NCI-H2196 treated with DMSO at 0.1 percent for 48 hours (cell line): ENCODE data around the gene CCL1.

Source experiments
- DNase-seq: peaks from one replicate; lab custom pipeline; 2025; ENCODE audit not compliant: unreplicated experiment; lab: John Stamatoyannopoulos, UW

Gene CCL1

GRCh38 chr17:34363183-34363661 lies at the start of gene CCL1:
TSS of gene CCL1 (minus strand) at chr17:34363233. CDS start at chr17:34363161, 72 bp downstream.
- no peak for DNase-seq

DNA sequence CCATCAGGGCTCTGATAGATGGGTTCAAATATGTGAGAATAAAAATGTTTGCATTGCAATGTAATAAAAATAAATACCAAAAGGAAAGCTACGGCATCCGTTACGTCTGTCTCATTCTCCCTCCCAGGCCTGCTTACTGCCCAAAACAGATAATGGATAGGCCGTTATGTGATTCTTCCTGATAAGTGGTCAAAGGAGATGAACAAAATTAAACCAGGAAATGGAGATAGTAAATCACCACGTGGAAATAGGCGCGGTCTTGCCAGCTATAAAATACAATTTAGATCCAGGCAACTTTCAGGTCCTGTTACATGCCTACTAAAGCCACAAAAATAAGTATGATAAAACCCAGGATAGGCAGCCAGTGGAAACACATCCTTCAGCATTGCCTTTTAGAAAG lies 49.5 kb upstream of the CCL1 start:
- DNase-seq = no peak

- DNase-seq = no peak
Observed at GRCh38 chr17:34411646-34412421, 48.8 kb upstream of the CCL1 start.

DNA sequence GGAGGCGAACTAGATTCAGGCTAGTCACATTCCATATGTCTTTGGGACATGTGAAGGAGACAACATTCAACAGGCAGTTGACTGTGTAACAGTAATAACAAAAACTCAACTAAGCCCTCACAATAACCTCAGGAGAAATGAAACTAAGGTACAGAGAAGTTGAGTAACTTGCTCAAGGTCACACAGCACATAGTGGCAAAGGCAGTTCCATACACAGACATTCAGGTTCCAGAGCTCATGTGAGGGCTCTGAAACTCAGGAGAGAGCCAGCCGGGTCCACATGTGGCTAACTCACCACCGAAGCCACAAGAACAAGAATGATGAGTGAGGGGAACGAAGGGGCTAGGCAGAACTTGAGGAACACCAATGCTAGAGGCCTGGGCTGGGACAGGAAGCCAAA lies 46.3 kb upstream of the CCL1 start:
- no peak for DNase-seq

DNA sequence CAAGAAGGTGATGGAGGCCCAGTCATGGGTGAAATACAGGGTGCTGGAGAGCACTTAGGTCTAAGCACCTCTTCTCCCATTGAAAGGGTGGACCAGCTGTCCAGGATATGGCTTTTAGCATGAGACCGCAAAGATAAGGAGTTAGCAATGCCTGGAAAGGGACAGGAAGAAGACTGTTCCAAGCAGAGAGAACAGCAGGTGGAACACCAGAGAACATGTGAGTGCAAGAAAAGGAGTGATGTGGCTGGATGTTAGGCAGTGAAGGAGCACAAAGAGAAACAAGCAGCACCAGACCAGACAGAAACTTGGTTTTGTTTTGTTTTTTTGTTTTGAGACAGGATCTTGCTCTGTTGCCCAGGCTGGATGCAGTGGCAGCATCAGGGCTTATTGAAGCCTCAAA lies 45.4 kb upstream of the CCL1 start:
- no peak for DNase-seq

DNA sequence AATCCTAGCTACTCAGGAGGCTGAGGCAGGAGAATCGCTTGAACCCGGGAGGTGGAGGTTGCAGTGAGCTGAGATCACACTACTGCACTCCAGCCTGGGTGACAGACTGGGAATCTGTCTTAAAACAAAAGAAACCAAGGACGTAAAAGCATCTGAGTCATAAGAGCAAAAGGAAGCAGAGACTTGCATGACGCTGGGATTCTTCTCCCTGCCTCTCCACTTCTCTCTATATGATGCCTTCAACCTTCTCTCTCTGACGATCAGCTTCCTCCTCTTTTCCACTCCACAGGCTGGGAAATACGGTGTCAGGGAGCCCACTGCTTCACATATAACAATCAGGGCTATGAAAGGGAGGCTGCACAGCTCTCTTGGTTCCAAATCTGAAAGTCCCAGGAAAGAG lies 43.2 kb upstream of the CCL1 start:
- no peak for DNase-seq

DNA sequence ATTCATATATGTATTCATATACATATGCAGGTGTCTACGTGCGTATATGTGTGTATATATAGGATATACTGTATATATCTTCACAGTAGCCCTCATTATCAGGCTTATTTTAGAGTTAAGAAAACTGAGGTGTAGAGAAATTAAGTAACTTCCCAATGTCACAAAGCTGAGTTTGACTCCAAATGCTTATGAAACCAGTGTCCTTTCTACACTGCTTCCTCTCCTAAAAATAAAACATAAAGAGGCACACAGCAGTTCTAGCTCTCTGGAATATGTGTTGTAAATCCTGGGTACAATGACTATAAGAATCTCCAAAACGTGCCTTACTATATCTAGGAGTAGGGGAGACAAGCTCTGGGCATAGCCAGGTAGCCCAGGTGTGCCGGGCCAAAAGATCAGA lies 40.0 kb upstream of the CCL1 start:
- DNase-seq = no peak

- DNase-seq = no peak
Observed at GRCh38 chr17:34401165-34401564, 38.1 kb upstream of the CCL1 start.

GRCh38 chr17:34400301-34400931 lies 37.4 kb upstream of the CCL1 start:
- DNase-seq = no peak

GRCh38 chr17:34399725-34400124 lies 36.7 kb upstream of the CCL1 start:
- no peak for DNase-seq

DNA sequence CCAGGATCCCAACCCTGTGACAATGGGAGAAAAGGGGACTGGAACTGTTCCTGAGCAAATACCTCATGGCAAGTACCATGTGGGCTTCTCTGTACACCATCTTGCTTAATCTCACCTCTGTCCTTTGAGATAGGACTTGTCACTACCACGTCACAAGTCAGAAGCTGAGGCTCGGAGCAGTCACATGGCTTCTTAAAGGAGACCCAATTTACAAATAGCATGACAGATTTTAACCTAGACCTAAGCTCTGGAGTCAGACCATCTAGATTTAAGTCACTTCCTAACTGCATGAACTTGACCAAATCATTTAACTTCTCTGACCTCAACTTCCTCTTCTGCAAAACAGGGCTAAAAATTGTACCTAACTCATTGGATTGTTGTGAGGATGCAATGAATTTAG lies 36.0 kb upstream of the CCL1 start:
- no peak for DNase-seq

- DNase-seq = no peak
Observed at GRCh38 chr17:34397265-34397664, 34.2 kb upstream of the CCL1 start.

GRCh38 chr17:34393401-34393800 lies 30.4 kb upstream of the CCL1 start:
- no peak for DNase-seq

DNA sequence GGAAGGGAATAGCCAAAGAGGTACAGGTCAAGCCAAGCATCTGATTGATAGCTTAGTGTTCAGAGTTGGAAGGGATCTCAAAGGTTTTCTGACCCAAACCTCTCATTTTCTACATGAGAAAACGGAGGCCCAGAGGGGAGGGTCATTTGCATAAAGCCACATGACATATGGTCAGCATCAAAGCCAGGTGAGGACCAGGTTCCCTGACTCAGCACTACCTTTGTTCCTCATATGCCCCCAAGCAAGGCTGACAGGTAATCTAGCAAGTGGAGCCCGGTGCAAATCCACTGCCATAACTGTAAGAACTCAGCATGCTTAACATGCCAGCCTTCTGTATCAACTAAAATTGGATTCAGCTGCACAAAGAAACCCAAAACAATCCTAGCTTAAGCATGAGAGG lies 28.2 kb upstream of the CCL1 start:
- DNase-seq = no peak

DNA sequence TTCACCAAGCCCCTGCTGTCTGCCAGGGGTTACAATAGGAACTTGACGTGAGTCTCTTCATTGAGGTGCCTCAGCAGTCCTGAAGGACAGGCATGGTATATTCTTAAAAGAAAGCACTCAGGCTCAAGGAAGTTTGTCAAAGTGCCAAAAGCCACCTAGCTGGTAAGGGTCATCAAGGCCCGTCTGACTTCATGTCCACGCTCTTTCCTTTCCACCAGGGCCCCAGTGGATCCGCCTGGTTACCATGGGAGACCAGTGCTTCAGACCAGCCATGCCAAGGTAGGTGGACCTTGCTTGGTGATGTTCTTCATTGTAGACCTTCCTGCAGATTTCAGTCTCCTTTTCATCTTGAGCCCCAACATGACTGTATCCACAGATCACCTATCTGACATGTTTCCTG lies 27.6 kb upstream of the CCL1 start:
- DNase-seq = no peak

- no peak for DNase-seq
Observed at GRCh38 chr17:34389126-34389750, 26.2 kb upstream of the CCL1 start.

DNA sequence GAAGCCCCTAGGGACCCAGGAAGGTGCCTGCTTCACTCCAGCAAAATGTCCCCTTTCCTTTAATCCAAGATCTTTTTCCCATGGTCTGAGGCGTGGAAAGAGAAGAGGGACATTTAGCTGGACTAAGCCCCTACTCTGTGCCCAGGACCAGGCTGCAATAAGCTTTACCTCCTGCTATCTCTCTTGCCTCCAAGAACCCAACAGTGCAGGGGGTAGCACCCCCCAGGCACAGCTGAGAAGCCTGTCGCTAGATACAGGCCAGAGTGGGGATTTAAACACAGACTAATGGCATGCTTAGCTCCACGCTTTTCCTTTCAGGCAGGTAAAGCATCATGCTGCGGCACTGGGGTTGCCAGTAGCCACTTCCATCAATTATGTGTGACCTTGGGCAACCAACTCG lies 24.5 kb upstream of the CCL1 start:
- no peak for DNase-seq

DNA sequence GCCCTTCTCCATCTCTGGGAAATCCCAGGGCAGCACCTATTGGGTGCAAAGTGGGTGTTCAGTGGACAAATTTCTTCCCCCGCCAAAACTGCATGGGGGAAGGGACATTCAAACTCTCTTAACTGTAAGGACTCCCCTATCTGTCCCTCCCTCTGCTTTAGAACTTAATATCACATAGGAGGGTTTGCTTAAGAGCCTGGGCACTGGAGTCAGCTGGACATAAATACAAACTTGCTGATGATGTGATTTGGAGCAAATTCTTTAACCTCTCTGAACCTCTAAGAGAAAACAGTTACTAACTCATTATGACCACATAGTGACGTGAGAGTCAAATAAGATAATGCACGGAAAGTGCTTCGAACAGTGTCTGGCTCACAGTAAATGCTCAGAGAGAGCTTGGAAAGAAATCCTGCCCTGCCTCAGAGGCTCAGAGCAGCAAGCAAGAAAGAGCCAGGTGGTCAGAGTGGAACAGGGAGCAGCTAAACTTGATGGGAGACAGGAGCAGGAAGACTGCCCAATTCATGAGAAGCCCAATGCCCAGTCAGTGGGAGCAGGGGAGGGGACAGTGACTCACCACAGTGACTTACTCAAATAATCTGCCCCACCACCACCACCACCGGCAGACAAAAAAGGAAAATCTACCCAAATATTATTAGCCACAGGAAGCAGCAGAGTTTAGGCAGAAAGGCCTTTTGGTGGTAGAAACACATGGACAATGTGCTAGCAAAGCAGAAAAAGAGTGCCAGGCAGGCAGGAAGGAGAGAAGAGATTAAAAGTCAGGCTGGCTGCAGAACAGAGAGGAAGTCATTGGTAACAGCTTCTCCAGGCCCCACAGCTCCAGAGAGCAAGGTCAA lies 23.9 kb upstream of the CCL1 start:
- no peak for DNase-seq

DNA sequence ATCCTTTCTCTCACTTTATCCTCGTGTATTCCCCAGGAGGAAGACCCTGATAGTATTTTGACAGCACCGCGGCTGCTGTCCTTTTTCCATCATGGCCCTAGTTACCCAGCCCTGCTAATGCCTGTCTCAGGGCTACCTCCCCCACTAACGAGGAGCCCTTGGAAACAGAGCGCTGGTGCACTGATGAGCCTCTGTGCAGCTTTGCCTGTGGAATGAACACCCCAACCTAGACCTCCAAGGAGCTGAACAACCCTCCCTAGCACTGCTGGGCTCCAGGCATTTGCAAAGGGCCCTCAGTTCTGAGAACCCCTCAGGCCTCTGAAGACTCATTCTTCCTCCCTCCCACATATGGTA lies 23.3 kb upstream of the CCL1 start:
- no peak for DNase-seq

GRCh38 chr17:34384822-34385605 lies 22.0 kb upstream of the CCL1 start:
- no peak for DNase-seq

GRCh38 chr17:34384271-34384670 lies 21.2 kb upstream of the CCL1 start:
- no peak for DNase-seq
